ENCODE measurements around the gene ZMYND10. TPM values are rescaled to one million over a fixed set of nuclear protein-coding genes. Genes with fewer than 3 reads are reported as not detected.
A peak's percentile ranks its signal among the peaks of the same experiment; 100 is the strongest.

The ZMYND10 gene
- total RNA-seq, 4 donors from 2014 or later = 0.28 to 2.1 (median 0.64) TPM

DNA sequence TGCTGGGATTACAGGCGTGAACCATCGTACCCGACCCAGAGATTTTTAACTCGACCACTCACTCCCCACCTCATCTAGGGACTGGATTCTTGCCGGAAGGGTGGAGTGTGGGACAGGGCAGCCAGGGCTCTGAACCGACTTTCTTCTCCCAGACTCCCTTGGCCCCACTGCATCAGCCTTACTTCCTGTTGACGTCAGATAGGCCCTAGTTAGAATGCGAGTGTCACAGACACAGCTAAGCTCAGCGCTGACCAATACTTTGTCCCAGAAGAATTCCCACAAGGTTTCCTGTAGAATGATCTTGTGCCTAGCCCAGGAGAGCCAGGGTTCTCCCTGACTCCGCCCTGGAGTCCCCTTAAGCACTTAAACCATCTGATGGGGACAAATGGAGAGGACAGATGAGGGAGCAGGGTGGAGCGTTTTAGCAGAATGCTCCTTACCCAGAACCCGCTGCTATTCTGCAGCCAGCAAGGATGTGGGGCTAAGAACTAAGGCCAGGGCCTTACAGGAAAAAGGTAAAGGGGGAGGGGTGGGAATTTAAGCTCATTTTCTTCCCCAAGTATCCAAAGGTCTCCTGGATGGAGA lies 11.7 kb downstream of the ZMYND10 start:
- TF ChIP-seq, protein P1, sequence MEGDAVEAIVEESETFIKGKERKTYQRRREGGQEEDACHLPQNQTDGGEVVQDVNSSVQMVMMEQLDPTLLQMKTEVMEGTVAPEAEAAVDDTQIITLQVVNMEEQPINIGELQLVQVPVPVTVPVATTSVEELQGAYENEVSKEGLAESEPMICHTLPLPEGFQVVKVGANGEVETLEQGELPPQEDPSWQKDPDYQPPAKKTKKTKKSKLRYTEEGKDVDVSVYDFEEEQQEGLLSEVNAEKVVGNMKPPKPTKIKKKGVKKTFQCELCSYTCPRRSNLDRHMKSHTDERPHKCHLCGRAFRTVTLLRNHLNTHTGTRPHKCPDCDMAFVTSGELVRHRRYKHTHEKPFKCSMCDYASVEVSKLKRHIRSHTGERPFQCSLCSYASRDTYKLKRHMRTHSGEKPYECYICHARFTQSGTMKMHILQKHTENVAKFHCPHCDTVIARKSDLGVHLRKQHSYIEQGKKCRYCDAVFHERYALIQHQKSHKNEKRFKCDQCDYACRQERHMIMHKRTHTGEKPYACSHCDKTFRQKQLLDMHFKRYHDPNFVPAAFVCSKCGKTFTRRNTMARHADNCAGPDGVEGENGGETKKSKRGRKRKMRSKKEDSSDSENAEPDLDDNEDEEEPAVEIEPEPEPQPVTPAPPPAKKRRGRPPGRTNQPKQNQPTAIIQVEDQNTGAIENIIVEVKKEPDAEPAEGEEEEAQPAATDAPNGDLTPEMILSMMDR (IDR thresholded peaks at IDR 0.05) = no peak
- ATAC-seq (ENCODE audit: low FRiP score) (no peak), DNase-seq (ENCODE audit: low spot score) (no peak)

DNA sequence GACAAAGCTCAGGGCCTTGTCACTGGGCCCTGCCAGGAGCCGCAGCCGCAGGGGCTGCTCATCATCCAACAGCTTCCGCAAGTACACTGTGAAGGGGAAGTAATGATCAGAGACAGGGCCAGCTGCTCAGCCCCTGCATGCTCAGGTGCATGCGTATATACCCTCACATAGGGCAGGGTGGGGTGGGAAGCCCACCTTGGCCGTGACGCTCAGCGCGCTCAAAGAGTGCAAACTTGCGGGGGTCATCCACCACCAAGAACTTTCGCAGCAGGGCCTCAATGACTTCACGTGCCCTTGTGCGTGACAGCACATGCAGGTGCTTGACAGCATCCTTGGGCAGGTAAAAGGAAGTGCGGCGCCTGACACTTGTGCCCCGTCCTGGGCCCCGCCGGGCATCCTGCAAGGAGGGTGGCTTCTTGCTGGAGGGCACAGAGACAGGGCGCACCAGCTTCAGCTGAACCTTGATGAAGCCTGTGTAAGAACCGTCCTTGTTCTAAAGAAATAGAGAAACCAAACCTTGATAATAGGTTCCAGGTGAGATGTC lies 14.1 kb downstream of the ZMYND10 start:
- DNase-seq (ENCODE audit: low spot score) (no peak), ATAC-seq (ENCODE audit: low FRiP score) (no peak)
- TF ChIP-seq, protein P1 (IDR thresholded peaks at IDR 0.05) = no peak

DNA sequence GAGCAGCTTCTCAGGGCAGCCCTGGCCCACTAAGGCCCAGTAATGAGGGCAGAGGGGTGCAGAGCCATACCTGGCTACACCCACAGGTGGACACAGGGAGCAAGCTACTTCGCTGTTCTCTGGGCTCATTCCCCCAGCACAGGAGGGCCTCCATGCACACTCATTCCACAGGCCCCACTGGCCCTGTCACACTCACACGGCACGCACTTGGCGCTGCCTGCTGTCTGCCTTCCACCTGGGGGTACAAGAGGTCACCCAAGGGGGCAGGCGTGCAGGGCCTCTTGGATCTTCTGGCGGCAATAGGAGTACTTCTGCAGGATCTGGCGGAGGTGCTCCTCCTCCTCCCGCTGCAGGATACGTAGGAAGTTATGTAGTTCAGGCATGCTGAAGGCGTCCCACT lies 15.2 kb downstream of the ZMYND10 start:
- no peak for ATAC-seq (ENCODE audit: low FRiP score)
- DNase-seq (ENCODE audit: low spot score) = no peak

DNA sequence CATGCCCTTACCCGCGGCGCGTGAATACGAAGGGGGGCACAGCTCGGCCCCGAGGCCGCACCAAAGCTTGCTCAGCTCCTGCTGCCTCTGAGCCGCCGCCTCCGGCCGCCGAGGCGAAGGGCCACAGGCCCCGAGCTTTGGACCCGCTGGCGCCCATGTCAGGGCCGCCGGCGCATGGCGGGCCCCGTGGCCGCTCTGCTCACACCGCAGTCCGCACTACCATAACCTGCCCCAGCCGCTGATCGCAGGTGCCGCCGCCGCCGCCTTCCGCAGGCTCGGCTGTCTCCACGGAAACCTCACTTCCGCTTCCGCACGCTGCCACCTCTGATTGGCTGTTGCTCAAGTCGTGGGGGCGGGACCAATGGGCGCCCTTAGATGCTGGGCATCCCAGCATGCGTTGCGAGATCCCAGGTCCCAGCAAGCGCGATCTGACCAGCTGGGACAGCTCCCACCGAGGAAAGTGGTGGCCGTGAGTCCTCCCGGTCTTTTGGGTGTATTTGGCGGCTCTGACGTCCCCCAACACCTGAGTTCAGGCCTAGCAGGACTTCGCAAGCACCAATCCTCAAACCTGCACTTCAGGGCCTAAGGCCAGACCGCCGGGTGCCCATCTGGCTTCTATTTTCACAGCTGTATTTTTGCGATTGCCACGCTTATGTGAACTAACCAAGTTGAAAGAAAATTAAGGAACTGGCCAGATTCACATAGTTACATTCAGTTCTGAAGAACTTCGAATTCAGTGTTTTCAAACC lies 17.4 kb downstream of the ZMYND10 start, which contains the start of gene TUSC2:
Gene TUSC2 (minus strand): TSS at position 281 of the 749 bp plus-strand sequence. CDS start 124 bp downstream, at position 157.
- ATAC-seq (ENCODE audit: low FRiP score) = peak; percentile 86

More for the DNA sequence above, 15.2 kb downstream of the ZMYND10 start:
- TF ChIP-seq, protein P1 (IDR thresholded peaks at IDR 0.05) = no peak

DNA sequence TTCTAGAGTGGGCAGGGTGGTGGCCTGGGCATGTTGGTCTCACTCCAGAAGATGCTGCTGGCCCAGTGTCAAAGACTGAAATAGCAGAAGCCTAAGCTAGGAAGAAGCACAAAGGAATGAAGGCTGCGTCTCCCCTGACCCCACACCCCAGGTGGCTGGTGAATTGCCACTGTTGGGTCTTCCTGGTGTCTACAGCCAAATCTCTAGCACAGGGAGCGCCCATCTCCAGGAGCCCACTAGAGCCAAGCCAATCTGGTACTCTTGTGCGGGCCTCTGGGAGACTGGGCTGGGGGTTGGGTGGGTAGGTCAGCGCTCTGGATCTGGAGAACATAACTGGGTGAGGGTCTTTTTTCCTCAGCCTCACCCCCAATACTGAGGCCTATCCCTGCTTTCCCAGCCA lies 18.4 kb downstream of the ZMYND10 start:
- TF ChIP-seq, protein P1 (IDR thresholded peaks at IDR 0.05) = no peak
- DNase-seq (ENCODE audit: low spot score) (no peak), ATAC-seq (ENCODE audit: low FRiP score) (no peak)

More for the DNA sequence above, 17.4 kb downstream of the ZMYND10 start, which contains the start of gene TUSC2:
- DNase-seq (ENCODE audit: low spot score) = peak; percentile 94
- TF ChIP-seq, protein P1 (IDR thresholded peaks at IDR 0.05) = no peak

DNA sequence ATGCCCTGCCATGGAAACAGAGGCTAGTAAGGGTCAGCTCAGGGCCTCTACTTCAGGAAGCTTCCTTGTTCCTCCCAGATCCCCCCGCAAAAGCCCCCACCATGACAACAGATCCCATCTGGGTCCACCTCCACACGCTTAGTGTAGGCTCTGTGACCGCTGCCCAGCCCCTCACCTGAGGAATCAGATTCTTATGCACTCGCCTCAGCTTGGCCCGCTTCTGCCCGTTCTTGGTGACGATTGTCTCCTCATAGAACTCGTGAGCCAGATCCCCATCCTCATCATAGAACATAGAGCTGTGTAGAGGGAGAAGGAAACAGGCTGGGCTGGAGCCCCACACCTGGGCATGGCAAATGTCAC lies 19.4 kb downstream of the ZMYND10 start:
- TF ChIP-seq, protein P1 (IDR thresholded peaks at IDR 0.05) = no peak
- no peak for ATAC-seq (ENCODE audit: low FRiP score)
- no peak for DNase-seq (ENCODE audit: low spot score)

All from omental fat pad (tissue), 4 donors.